ENCODE data around the gene SDCCAG8. TPM values are rescaled to one million over a fixed set of nuclear protein-coding genes. Genes with fewer than 3 reads are reported as not detected.

The SDCCAG8 gene
- polyA plus RNA-seq, 3 donors = 33.2 to 34.4 (median 33.4) TPM

GRCh38 chr1:243267471-243267880 is 11.6 kb downstream of the SDCCAG8 start:
- 4% methylated on average over 5 of the region's 10 CpGs for WGBS (ENCODE audit: insufficient coverage)
- peaks cover 69% of the 10 kb centered on the region for H3K4me1 Mint-ChIP-seq

GRCh38 chr1:243267914-243268653 is 12.2 kb downstream of the SDCCAG8 start:
- H3K27ac ChIP-seq (ENCODE audit: low read depth in 1 of 2, low read length in 2 of 2) = peak overlapping the region; percentile 90 to 96
- no CpG with 5 or more reads among the region's 12 CpGs for WGBS (ENCODE audit: insufficient coverage)
- Mint-ChIP-seq H3K9me3 (no peaks in the 10 kb centered on the region), H3K4me1 (peaks cover 66% of the 10 kb centered on the region), H3K27ac (peak overlapping the region; percentile 92 to 98 (median 94)), H3K4me3 (peak overlapping the region; percentile 62 to 65), H3K27me3 (ENCODE audit: low read depth in 3 of 3) (no peaks in the 10 kb centered on the region), H3K36me3 (peaks cover 10 to 14% of the 10 kb centered on the region in 2 donors)
- H3K9me3 ChIP-seq (replicated peaks in 1 of 2; ENCODE audit: control insufficient read depth in 1 of 2, insufficient read depth in 1 of 2, low read length in 2 of 2) = no peaks in the 10 kb centered on the region
- peak overlapping the region in 2 of 3 experiments; percentile 28 to 64 for H3K4me3 ChIP-seq (replicated peaks in 1 of 3; ENCODE audit: low read depth in 2 of 3, low read length in 3 of 3)
- peak; percentile 56 to 84 (median 79) for DNase-seq
- no peaks in the 10 kb centered on the region for H4K20me1 ChIP-seq (ENCODE audit: insufficient read depth, low read length)
- intact Hi-C loops (cut with micrococcal nuclease) = no loop called here
- TF ChIP-seq CTCF (IDR thresholded peaks at IDR 0.05) = no peak
- H3K27me3 ChIP-seq (ENCODE audit: control insufficient read depth in 2 of 2, insufficient read depth in 2 of 2, low read length in 2 of 2) = no peaks in the 10 kb centered on the region
- H3K9ac ChIP-seq (ENCODE audit: insufficient read depth, low read length, poor library complexity, severe bottlenecking) = peak overlapping the region; percentile 50
- peaks cover 75 to 77% of the 10 kb centered on the region in 2 donors for H3K4me1 ChIP-seq (ENCODE audit: control insufficient read depth in 1 of 2, insufficient read depth in 2 of 2, low read length in 2 of 2)
- H3K79me2 ChIP-seq (ENCODE audit: insufficient read depth, low read length) = peaks cover 42% of the 10 kb centered on the region
- H3K4me2 ChIP-seq (replicated peaks; ENCODE audit: extremely low read depth, low read length, poor library complexity, severe bottlenecking) = peak overlapping the region; percentile 66
- peaks cover 8 to 14% of the 10 kb centered on the region in 2 donors for H3K36me3 ChIP-seq (replicated peaks in 1 of 2; ENCODE audit: control insufficient read depth in 1 of 2, insufficient read depth in 2 of 2, low read length in 2 of 2)
- H2AFZ ChIP-seq (ENCODE audit: insufficient read depth, low read depth, low read length, poor library complexity, severe bottlenecking) = peak overlapping the region; percentile 11

More at GRCh38 chr1:243267471-243267880, 11.6 kb downstream of the SDCCAG8 start:
- H4K20me1 ChIP-seq (ENCODE audit: insufficient read depth, low read length) = no peaks in the 10 kb centered on the region
- peaks cover 76 to 78% of the 10 kb centered on the region in 2 donors for H3K4me1 ChIP-seq (ENCODE audit: control insufficient read depth in 1 of 2, insufficient read depth in 2 of 2, low read length in 2 of 2)
- peak overlapping the region; percentile 11 for H2AFZ ChIP-seq (ENCODE audit: insufficient read depth, low read depth, low read length, poor library complexity, severe bottlenecking)
- Mint-ChIP-seq H3K9me3 (no peaks in the 10 kb centered on the region), H3K27me3 (ENCODE audit: low read depth in 3 of 3) (no peaks in the 10 kb centered on the region), H3K4me3 (peak overlapping the region; percentile 62 to 65), H3K27ac (peak overlapping the region; percentile 92 to 98 (median 94)), H3K36me3 (peaks cover 7 to 18% of the 10 kb centered on the region in 2 donors)
- H3K27ac ChIP-seq (ENCODE audit: low read depth in 1 of 2, low read length in 2 of 2) = peak overlapping the region; percentile 90 to 96
- DNase-seq = peak; percentile 81 to 94 (median 93)
- H3K9me3 ChIP-seq (replicated peaks in 1 of 2; ENCODE audit: control insufficient read depth in 1 of 2, insufficient read depth in 1 of 2, low read length in 2 of 2) = no peaks in the 10 kb centered on the region
- intact Hi-C loops (cut with micrococcal nuclease) = no loop called here
- peak overlapping the region; percentile 66 for H3K4me2 ChIP-seq (replicated peaks; ENCODE audit: extremely low read depth, low read length, poor library complexity, severe bottlenecking)
- peak overlapping the region; percentile 26 to 64 (median 28) for H3K4me3 ChIP-seq (replicated peaks in 1 of 3; ENCODE audit: low read depth in 2 of 3, low read length in 3 of 3)
- H3K79me2 ChIP-seq (ENCODE audit: insufficient read depth, low read length) = peaks cover 48% of the 10 kb centered on the region
- H3K27me3 ChIP-seq (ENCODE audit: control insufficient read depth in 2 of 2, insufficient read depth in 2 of 2, low read length in 2 of 2) = no peaks in the 10 kb centered on the region
- peaks cover 5 to 10% of the 10 kb centered on the region in 2 donors for H3K36me3 ChIP-seq (replicated peaks in 1 of 2; ENCODE audit: control insufficient read depth in 1 of 2, insufficient read depth in 2 of 2, low read length in 2 of 2)
- TF ChIP-seq CTCF (IDR thresholded peaks at IDR 0.05) = no peak
- H3K9ac ChIP-seq (ENCODE audit: insufficient read depth, low read length, poor library complexity, severe bottlenecking) = peak overlapping the region; percentile 50

All from CD14-positive monocyte (primary cell).